IPS DF 6.9 (cell line): ENCODE measurements around the gene IER3IP1.
A peak's percentile ranks its signal among the peaks of the same experiment; 100 is the strongest.
"Not testable (repeated sequence)": the region's sequence is repeated elsewhere in the genome, so short reads cannot be mapped to it uniquely, and the experiment has no call there.

Experiments used
- DNase-seq: peaks from one replicate; pipeline ENCODE4 v3.0.0-alpha.2; 2013; ENCODE audit warnings: low read depth, low spot score
- H3K27ac ChIP-seq: one replicate; pipeline ENCODE4 v1.5.1; 2013; ENCODE audit warnings: low read length, control low read depth
- H3K27me3 ChIP-seq: 2 replicates; pipeline ENCODE4 v1.6.1; 2013; ENCODE audit warnings: mild to moderate bottlenecking, low read length; ENCODE audit not compliant: control insufficient read depth, insufficient read depth
- H3K36me3 ChIP-seq: 2 replicates; pipeline ENCODE4 v1.6.1; 2013; ENCODE audit warnings: low read length; ENCODE audit not compliant: control insufficient read depth, insufficient read depth
- H3K4me1 ChIP-seq: 2 replicates; pipeline ENCODE4 v1.6.1; 2013; ENCODE audit warnings: low read length; ENCODE audit not compliant: control insufficient read depth, insufficient read depth
- H3K4me3 ChIP-seq: 2 replicates; pipeline ENCODE4 v1.5.1; 2013; ENCODE audit warnings: mild to moderate bottlenecking, low read length
- H3K9me3 ChIP-seq: 2 replicates; pipeline ENCODE4 v1.6.1; 2013; ENCODE audit warnings: low read length, inconsistent platforms; ENCODE audit not compliant: control insufficient read depth, insufficient read depth
- WGBS: extraction: QIAGEN DNeasy Blood & Tissue Kit; methylation state at CpG from one replicate; pipeline ENCODE4 v1.1.7; 2013; ENCODE audit warnings: mixed read lengths, missing lambda C conversion rate; ENCODE audit not compliant: insufficient read length, insufficient coverage; 5-methylcytosine and 5-hydroxymethylcytosine counted together

IER3IP1 gene

GRCh38 chr18:47160256-47160655, 15.9 kb downstream of the IER3IP1 start:
- DNase-seq = no peak
- H3K36me3 ChIP-seq = no peaks in the 10 kb centered on the region
- no peaks in the 10 kb centered on the region for H3K4me1 ChIP-seq
- H3K27ac ChIP-seq = no peak overlapping the region
- H3K4me3 ChIP-seq = no peak overlapping the region
- H3K27me3 ChIP-seq = no peaks in the 10 kb centered on the region
- WGBS = no CpG with 5 or more reads among the region's 5 CpGs
- no peaks in the 10 kb centered on the region for H3K9me3 ChIP-seq

GRCh38 chr18:47158404-47158803, 17.8 kb downstream of the IER3IP1 start:
- not testable (repeated sequence) for H3K27me3 ChIP-seq, DNase-seq
- WGBS = no CpG with 5 or more reads among the region's 16 CpGs

GRCh38 chr18:47151439-47151838, 24.7 kb downstream of the IER3IP1 start:
- Histone ChIP-seq H3K36me3 (no peaks in the 10 kb centered on the region), H3K4me1 (peaks cover 1% of the 10 kb centered on the region; the same call in 1 of the 2 replicates), H3K9me3 (no peaks in the 10 kb centered on the region), H3K27me3 (no peaks in the 10 kb centered on the region), H3K4me3 (no peak overlapping the region), H3K27ac (no peak overlapping the region)
- no peak for DNase-seq

More at GRCh38 chr18:47158404-47158803, 17.8 kb downstream of the IER3IP1 start:
- H3K4me1 ChIP-seq, H3K4me3 ChIP-seq, H3K27ac ChIP-seq, H3K9me3 ChIP-seq, H3K36me3 ChIP-seq: not testable (repeated sequence)

GRCh38 chr18:47150824-47151366, 25.3 kb downstream of the IER3IP1 start:
- no peak for DNase-seq
- peak overlapping the region; percentile 58; the same call in 1 of the 2 replicates for H3K4me3 ChIP-seq
- no peaks in the 10 kb centered on the region for H3K36me3 ChIP-seq
- H3K9me3 ChIP-seq = no peaks in the 10 kb centered on the region
- no peak overlapping the region for H3K27ac ChIP-seq
- peaks cover 1% of the 10 kb centered on the region; the same call in 1 of the 2 replicates for H3K4me1 ChIP-seq
- no peaks in the 10 kb centered on the region for H3K27me3 ChIP-seq
- no CpG with 5 or more reads among the region's 13 CpGs for WGBS

DNA sequence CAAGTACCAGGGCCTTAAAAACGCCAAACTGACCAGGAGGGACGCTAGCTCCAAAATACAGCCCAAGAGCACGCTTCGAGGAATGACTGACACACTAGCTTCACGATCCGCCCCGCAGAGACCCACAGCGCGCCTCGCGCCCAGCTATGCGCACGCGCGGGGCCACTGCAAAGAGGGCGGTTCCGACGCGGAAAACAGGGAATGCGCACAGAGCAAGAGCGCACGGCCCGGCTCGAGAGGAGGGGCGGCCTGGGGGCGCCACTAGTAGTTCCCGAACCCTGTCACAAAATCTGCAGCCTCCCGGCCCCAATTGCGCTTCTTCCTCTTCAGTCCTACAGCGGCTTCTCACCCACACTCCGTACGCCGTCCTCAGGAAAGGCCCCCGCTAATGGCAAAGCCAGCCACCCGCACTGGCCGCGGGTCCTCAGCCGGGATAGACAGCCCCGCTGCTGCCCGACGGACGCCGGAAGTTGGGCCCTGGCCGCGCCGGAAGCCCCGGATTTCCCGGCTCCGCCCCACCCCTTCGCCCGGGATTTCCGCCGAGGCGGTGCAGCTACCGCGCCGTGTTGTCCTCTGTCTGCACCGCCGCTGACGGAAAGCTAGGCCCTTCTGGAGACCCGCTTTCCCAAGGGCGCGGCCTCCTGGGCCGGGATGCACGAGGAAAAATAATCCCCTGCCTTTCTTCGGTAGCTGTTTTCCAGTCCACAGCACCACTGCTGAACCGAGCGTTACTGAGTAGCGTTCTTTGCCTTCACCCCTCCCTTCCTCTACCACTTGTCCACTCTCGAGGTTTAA, 25.9 kb downstream of the IER3IP1 start, which contains the start of gene HDHD2:
TSS of gene HDHD2 (minus strand) at position 472 of the 795 bp plus-strand sequence. CDS start 14,061 bp downstream, outside the sequence.
- Histone ChIP-seq H3K4me1 (peaks cover 1% of the 10 kb centered on the region; the same call in 1 of the 2 replicates), H3K4me3 (peak within 1 kb of the TSS; percentile 58), H3K9me3 (no peaks in the 10 kb centered on the region), H3K27me3 (no peaks in the 10 kb centered on the region), H3K27ac (no peak within 1 kb of the TSS), H3K36me3 (no peaks in the 10 kb centered on the region)
- peak; percentile 52 for DNase-seq
- WGBS = no CpG with 5 or more reads among the region's 70 CpGs

DNA sequence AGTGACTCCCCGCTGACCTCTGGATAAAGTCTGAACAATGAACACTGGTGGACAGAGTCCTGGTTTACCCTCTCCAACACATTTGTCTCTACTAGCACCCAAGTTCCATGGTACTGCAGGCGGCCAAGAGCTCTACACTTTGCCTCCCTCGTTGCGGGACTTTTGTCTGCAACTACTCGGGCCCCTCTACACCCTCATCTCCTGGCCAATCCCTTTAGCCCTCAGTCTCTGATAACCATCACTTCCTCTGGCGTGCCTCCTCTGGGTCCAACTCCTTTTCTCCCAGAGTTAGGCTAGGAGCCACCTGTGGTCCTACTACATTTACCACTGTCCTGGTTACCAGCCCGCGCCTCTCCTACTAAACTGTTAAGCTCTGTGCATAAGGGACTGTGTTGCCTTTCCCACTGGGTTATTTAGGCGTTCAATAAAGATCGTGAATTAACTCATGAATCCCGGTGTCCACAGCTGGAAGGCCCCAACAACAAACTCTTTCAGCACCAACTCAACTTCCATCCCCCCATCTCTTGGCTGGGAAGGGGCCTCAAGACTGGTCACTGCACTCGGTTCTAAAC, 26.6 kb downstream of the IER3IP1 start:
- no peaks in the 10 kb centered on the region for H3K9me3 ChIP-seq
- no CpG with 5 or more reads among the region's 12 CpGs for WGBS
- no peak for DNase-seq

DNA sequence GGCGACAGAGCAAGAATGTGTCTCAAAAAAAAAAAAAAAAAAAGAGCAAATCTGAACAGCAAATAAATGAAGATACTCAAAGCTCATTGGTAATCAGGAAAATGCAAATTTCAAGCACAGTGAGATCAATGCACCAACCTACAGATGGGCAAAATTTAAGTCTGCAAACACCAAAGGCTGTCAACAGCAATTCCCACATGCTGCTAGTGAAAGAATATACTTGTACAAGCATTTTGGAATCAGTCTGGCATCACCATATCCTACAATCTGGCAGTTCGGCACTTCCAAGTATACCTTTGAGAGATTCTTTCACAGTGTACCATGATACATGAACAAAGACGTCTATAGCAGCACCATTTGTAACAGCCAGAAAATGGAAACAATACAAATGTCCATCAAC, 30.0 kb downstream of the IER3IP1 start:
- Histone ChIP-seq H3K27me3 (no peaks in the 10 kb centered on the region), H3K27ac (no peak overlapping the region), H3K9me3 (no peaks in the 10 kb centered on the region), H3K4me3 (no peak overlapping the region), H3K4me1 (peaks cover 1% of the 10 kb centered on the region; the same call in 1 of the 2 replicates), H3K36me3 (no peaks in the 10 kb centered on the region)
- no peak for DNase-seq
- whole genome bisulfite sequencing = no CpG with 5 or more reads among the region's 3 CpGs

More for the DNA sequence above, 26.6 kb downstream of the IER3IP1 start:
- no peak overlapping the region for H3K27ac ChIP-seq
- H3K4me1 ChIP-seq = peaks cover 1% of the 10 kb centered on the region; the same call in 1 of the 2 replicates
- H3K4me3 ChIP-seq = peak overlapping the region; percentile 58; the same call in 1 of the 2 replicates
- H3K36me3 ChIP-seq = no peaks in the 10 kb centered on the region
- no peaks in the 10 kb centered on the region for H3K27me3 ChIP-seq

- no peaks in the 10 kb centered on the region for H3K27me3 ChIP-seq
- DNase-seq = no peak
- H3K4me1 ChIP-seq = no peaks in the 10 kb centered on the region
- H3K4me3 ChIP-seq = no peak overlapping the region
- no peaks in the 10 kb centered on the region for H3K36me3 ChIP-seq
- H3K9me3 ChIP-seq = no peaks in the 10 kb centered on the region
- WGBS = no CpG with 5 or more reads among the region's 4 CpGs
- H3K27ac ChIP-seq = no peak overlapping the region
Observed at GRCh38 chr18:47143899-47144485, 32.2 kb downstream of the IER3IP1 start.

GRCh38 chr18:47143153-47143552, 33.0 kb downstream of the IER3IP1 start:
- no CpG with 5 or more reads among the region's 5 CpGs for WGBS
- H3K36me3 ChIP-seq = no peaks in the 10 kb centered on the region
- H3K27ac ChIP-seq = no peak overlapping the region
- no peaks in the 10 kb centered on the region for H3K9me3 ChIP-seq
- H3K4me1 ChIP-seq = no peaks in the 10 kb centered on the region
- H3K4me3 ChIP-seq = no peak overlapping the region
- no peaks in the 10 kb centered on the region for H3K27me3 ChIP-seq
- DNase-seq = no peak

GRCh38 chr18:47141289-47141688, 34.9 kb downstream of the IER3IP1 start:
- no peaks in the 10 kb centered on the region for H3K27me3 ChIP-seq

More at GRCh38 chr18:47141289-47141688, 34.9 kb downstream of the IER3IP1 start:
- no peaks in the 10 kb centered on the region for H3K9me3 ChIP-seq
- no peaks in the 10 kb centered on the region for H3K36me3 ChIP-seq
- no peak for DNase-seq
- H3K27ac ChIP-seq = no peak overlapping the region
- no peaks in the 10 kb centered on the region for H3K4me1 ChIP-seq
- H3K4me3 ChIP-seq = no peak overlapping the region
